GM10266 (cell line): ENCODE measurements around the gene TMEM120A.

Experiments
- DNase-seq: peaks from one replicate; pipeline ENCODE4 v3.0.0; 2012; ENCODE audit errors: extremely low spot score
- TF ChIP-seq, protein P1 (sequence below): IDR thresholded peaks from 2 replicates; pipeline ENCODE4 v1.5.1; 2012; ENCODE audit warnings: mild to moderate bottlenecking, low read depth; ENCODE audit not compliant: control insufficient read depth, insufficient read depth; ENCODE audit errors: missing control alignments

Gene TMEM120A

DNA sequence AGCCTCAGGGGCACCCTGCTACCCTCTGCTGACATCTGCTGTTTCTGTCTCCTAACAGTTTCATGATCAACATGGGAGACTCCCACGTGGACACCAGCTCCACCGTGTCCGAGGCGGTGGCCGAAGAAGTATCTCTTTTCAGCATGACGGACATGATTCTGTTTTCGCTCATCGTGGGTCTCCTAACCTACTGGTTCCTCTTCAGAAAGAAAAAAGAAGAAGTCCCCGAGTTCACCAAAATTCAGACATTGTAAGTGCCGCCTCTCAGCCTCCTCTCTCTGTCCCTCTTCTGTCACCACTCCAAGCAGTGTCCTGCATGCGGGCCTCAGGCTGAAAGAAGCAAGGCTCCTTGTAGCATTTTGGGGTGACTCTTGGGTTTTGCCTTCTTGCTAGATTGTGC is 40.5 kb downstream of the TMEM120A start:
- TF ChIP-seq, protein P1, sequence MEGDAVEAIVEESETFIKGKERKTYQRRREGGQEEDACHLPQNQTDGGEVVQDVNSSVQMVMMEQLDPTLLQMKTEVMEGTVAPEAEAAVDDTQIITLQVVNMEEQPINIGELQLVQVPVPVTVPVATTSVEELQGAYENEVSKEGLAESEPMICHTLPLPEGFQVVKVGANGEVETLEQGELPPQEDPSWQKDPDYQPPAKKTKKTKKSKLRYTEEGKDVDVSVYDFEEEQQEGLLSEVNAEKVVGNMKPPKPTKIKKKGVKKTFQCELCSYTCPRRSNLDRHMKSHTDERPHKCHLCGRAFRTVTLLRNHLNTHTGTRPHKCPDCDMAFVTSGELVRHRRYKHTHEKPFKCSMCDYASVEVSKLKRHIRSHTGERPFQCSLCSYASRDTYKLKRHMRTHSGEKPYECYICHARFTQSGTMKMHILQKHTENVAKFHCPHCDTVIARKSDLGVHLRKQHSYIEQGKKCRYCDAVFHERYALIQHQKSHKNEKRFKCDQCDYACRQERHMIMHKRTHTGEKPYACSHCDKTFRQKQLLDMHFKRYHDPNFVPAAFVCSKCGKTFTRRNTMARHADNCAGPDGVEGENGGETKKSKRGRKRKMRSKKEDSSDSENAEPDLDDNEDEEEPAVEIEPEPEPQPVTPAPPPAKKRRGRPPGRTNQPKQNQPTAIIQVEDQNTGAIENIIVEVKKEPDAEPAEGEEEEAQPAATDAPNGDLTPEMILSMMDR, result no peak
- DNase-seq, result no peak

- DNase-seq, result no peak
Measured at GRCh38 chr7:75953431-75953830, 41.0 kb downstream of the TMEM120A start.

DNA sequence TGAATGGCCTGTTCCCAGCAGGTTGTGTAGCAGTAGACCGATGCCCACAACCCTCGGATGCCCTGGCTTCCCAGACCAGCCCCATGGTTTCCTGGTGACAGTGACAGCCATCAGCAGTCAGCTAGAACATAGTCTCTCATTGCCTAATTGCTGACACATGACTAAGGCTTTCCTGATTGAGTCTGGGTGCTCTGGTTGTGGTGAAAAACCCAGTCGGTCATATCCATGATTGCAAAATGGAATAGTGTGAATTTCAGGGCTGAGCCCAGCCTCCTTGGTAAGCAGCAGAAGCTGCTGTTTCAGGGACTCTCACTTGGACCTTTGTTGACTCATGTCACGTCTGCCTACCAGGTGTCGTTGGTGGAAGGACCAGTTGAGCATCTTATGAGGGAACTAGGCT is 42.9 kb downstream of the TMEM120A start:
- TF ChIP-seq, protein P1, result no peak
- no peak for DNase-seq

More at GRCh38 chr7:75953431-75953830, 41.0 kb downstream of the TMEM120A start:
- TF ChIP-seq, protein P1, result no peak

DNA sequence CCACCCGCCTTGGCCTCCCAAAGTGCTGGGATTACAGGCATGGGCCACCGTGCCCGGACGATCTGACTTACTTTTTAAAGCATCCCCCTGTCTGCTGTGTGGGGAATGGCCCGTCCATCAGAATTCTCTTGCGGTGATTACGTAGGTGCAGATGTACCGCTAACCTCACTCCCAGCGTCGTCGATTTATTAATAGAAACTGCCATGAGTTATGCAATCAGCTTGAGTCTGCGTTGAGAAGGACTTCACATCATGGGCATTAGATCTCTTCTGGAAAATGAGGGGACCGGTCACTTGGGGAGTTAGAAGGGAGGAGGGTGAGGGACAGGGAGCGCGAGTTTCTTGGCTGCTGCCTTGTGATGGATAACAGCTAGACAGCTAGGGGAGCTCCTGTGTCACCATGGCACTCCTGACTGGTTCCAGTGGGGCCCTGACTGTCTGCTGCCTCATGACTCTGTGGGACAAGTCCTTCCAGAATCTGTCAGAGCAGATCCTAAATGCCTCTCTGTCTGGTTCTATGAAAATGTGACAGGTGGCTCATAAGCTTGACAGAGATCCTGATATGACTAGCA is 44.2 kb downstream of the TMEM120A start:
- no peak for DNase-seq
- TF ChIP-seq, protein P1, result no peak

DNA sequence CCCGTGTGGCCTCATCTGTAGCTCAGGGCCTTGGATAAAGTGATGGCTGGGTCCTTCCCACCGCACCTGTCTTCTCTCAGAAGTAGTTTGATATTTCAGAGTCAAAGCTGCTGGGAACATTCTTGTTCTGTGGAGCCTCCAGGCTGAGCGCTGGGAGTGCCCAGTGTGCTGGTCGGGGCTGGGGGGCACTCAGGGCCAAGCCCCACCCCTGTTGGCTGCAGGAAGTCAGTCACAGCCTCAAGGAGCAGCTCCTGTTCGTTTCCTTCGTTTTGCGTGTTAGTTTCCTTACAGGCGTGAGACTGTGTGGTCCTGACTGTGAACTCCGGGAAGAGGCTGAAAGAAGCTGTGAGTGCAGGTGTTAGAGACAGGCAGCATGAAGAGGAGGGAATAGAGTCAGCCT is 46.2 kb downstream of the TMEM120A start:
- TF ChIP-seq, protein P1, result no peak
- DNase-seq, result no peak

GRCh38 chr7:75946207-75946855 is 48.1 kb downstream of the TMEM120A start:
- TF ChIP-seq, protein P1, result no peak
- DNase-seq, result no peak
